Hepatocyte (in vitro differentiated cells): ENCODE data around the gene SIVA1.

Experiments used
- EZH2 ChIP-seq: fragments of 200-600 bp; sonication (generic); IDR thresholded peaks from 2 replicates; pipeline ENCODE4 v1.6.1; 2016; ENCODE audit warnings: antibody characterized with exemption, mild to moderate bottlenecking, borderline replicate concordance
- TF ChIP-seq, protein P1 (sequence below): fragments of 200-600 bp; sonication (generic); IDR thresholded peaks from 2 replicates; pipeline ENCODE4 v1.5.1; 2016; ENCODE audit warnings: antibody characterized with exemption, mild to moderate bottlenecking; ENCODE audit not compliant: poor library complexity

- TF ChIP-seq, protein P1, sequence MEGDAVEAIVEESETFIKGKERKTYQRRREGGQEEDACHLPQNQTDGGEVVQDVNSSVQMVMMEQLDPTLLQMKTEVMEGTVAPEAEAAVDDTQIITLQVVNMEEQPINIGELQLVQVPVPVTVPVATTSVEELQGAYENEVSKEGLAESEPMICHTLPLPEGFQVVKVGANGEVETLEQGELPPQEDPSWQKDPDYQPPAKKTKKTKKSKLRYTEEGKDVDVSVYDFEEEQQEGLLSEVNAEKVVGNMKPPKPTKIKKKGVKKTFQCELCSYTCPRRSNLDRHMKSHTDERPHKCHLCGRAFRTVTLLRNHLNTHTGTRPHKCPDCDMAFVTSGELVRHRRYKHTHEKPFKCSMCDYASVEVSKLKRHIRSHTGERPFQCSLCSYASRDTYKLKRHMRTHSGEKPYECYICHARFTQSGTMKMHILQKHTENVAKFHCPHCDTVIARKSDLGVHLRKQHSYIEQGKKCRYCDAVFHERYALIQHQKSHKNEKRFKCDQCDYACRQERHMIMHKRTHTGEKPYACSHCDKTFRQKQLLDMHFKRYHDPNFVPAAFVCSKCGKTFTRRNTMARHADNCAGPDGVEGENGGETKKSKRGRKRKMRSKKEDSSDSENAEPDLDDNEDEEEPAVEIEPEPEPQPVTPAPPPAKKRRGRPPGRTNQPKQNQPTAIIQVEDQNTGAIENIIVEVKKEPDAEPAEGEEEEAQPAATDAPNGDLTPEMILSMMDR: no peak
- TF ChIP-seq EZH2: no peak
Observed at GRCh38 chr14:104778694-104779331, 25.9 kb downstream of the SIVA1 start.
